GM21367 (cell line): ENCODE results near the gene ANXA4.

Experiments used
- ATAC-seq: cut with Tn5 transposase; IDR thresholded peaks from one replicate; pipeline ENCODE4 v1.9.1; 2021; ENCODE audit not compliant: unreplicated experiment

Gene ANXA4

GRCh38 chr2:69776886-69777785 lies 35.2 kb downstream of the ANXA4 start:
- no peak for ATAC-seq

GRCh38 chr2:69777786-69778105 lies 35.8 kb downstream of the ANXA4 start:
- ATAC-seq = no peak

GRCh38 chr2:69779258-69780001 lies 37.5 kb downstream of the ANXA4 start:
- no peak for ATAC-seq

GRCh38 chr2:69780921-69781320 lies 39.0 kb downstream of the ANXA4 start:
- ATAC-seq = no peak

- no peak for ATAC-seq
These were observed 39.7 kb downstream of the ANXA4 start for GRCh38 chr2:69781321-69782248.

GRCh38 chr2:69784228-69784627 lies 42.3 kb downstream of the ANXA4 start:
- no peak for ATAC-seq

GRCh38 chr2:69785358-69785757 lies 43.4 kb downstream of the ANXA4 start:
- ATAC-seq = no peak

GRCh38 chr2:69786052-69786560 lies 44.2 kb downstream of the ANXA4 start:
- ATAC-seq = no peak

- peak; percentile 21 for ATAC-seq
These were observed 47.3 kb downstream of the ANXA4 start for GRCh38 chr2:69789175-69789721.

- ATAC-seq = peak; percentile 37
These were observed 48.1 kb downstream of the ANXA4 start for GRCh38 chr2:69789772-69790600.

GRCh38 chr2:69790601-69790959 lies 48.6 kb downstream of the ANXA4 start:
- no peak for ATAC-seq

GRCh38 chr2:69791045-69791444 lies 49.1 kb downstream of the ANXA4 start:
- no peak for ATAC-seq

GRCh38 chr2:69796174-69796573 lies 54.2 kb downstream of the ANXA4 start:
- ATAC-seq = no peak

GRCh38 chr2:69797235-69797634 lies 55.3 kb downstream of the ANXA4 start:
- no peak for ATAC-seq

- no peak for ATAC-seq
These were observed 55.9 kb downstream of the ANXA4 start for GRCh38 chr2:69797836-69798289.

GRCh38 chr2:69798290-69798908 lies 56.5 kb downstream of the ANXA4 start:
- ATAC-seq = no peak

GRCh38 chr2:69798909-69799526 lies 57.1 kb downstream of the ANXA4 start:
- no peak for ATAC-seq

GRCh38 chr2:69801745-69802290 lies 59.9 kb downstream of the ANXA4 start:
- no peak for ATAC-seq
